Retinal pigment epithelial cell (primary cell): ENCODE results near the gene SDK1.

Source experiments
- DNase-seq: peaks from one replicate; pipeline ENCODE4 v3.0.0-alpha.2; 2010; ENCODE audit warnings: low read depth
- H3K4me3 ChIP-seq: 2 replicates; pipeline ENCODE4 v1.5.1; 2011; ENCODE audit warnings: mild to moderate bottlenecking, low read length, control low read depth, moderate library complexity
- CTCF ChIP-seq: conservative IDR thresholded peaks from 2 replicates; pipeline ENCODE4 v1.5.1; 2011; ENCODE audit warnings: low read depth, low read length, control low read depth, inconsistent platforms

SDK1 gene

GRCh38 chr7:4065190-4065589 lies 764.1 kb downstream of the SDK1 start:
- TF ChIP-seq CTCF, result no peak
- no peak for DNase-seq
- no peak overlapping the region for H3K4me3 ChIP-seq

- no peak for TF ChIP-seq CTCF
- DNase-seq, result no peak
- H3K4me3 ChIP-seq, result no peak overlapping the region
These were observed 765.2 kb downstream of the SDK1 start for GRCh38 chr7:4066206-4066605.

GRCh38 chr7:4066626-4067475 lies 765.8 kb downstream of the SDK1 start:
- H3K4me3 ChIP-seq, result no peak overlapping the region
- DNase-seq, result no peak
- no peak for TF ChIP-seq CTCF

GRCh38 chr7:4067476-4067760 lies 766.4 kb downstream of the SDK1 start:
- no peak for DNase-seq
- no peak for TF ChIP-seq CTCF
- H3K4me3 ChIP-seq, result no peak overlapping the region

- no peak for TF ChIP-seq CTCF
- no peak for DNase-seq
- H3K4me3 ChIP-seq, result no peak overlapping the region
These were observed 766.8 kb downstream of the SDK1 start for GRCh38 chr7:4067874-4068273.

GRCh38 chr7:4068286-4068685 lies 767.2 kb downstream of the SDK1 start:
- no peak overlapping the region for H3K4me3 ChIP-seq
- DNase-seq, result no peak
- TF ChIP-seq CTCF, result no peak
